ENCODE data around the gene BTBD1. TPM values are rescaled to one million over a fixed set of nuclear protein-coding genes. Genes with fewer than 3 reads are reported as not detected.
"Not testable (repeated sequence)": the region's sequence is repeated elsewhere in the genome, so short reads cannot be mapped to it uniquely, and the experiment has no call there.

The BTBD1 gene
- polyA plus RNA-seq, 2 of the 4 experiments (the other 2 are of a cell fraction), result 53.1 to 95.8 TPM

DNA sequence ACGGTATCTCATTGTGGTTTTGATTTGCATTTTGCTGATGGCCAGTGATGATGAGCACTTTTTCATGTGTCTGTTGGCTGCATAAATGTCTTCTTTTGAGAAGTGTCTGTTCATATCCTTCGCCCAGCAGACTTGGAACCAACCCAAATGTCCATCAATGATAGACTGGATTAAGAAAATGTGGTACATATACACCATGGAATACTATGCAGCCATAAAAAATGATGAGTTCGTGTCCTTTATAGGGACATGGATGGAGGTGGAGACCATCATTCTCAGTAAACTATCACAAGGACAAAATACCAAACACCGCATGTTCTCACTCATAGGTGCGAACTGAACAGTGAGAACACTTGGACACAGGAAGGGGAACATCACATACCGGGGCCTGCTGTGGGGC is 35.8 kb downstream of the BTBD1 start:
- H3K4me2 ChIP-seq; DNase-seq (ENCODE audit: low read depth in 1 of 2, low spot score in 1 of 2); H3K9me3 ChIP-seq; ATAC-seq; FAIRE-seq; H3K27ac ChIP-seq; H3K4me1 ChIP-seq; H3K4me3 ChIP-seq; POLR2A ChIA-PET; CTCF ChIA-PET: not testable (repeated sequence)
- 91% methylated on average over 6 of the region's 6 CpGs for WGBS (ENCODE audit: missing lambda C conversion rate)
- TF ChIP-seq KDM1A (IDR thresholded peaks at IDR 0.05; ENCODE audit: low read depth), result 0 out of 2 replicates have a peak, but pooled peaks have one; percentile 49

DNA sequence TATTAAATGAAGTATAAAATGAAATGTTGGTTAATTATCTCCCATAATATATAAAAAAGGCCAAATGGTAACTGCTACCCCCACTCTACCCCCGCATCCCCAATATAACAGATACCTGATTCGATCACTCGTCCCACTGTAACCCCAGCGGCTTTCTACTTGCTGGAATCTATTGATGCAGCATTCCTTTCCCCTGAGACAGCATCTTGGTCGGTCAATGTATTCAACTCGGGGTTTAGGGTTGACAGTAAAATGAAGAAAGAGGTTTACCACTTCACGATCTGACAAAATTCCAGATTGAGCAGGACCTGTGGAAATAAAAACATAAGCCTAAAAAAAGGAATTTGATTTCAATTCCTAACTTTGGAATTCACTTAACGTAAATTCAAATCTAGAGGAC is 37.0 kb downstream of the BTBD1 start:
- no peak for DNase-seq (ENCODE audit: low read depth in 1 of 2, low spot score in 1 of 2)

DNA sequence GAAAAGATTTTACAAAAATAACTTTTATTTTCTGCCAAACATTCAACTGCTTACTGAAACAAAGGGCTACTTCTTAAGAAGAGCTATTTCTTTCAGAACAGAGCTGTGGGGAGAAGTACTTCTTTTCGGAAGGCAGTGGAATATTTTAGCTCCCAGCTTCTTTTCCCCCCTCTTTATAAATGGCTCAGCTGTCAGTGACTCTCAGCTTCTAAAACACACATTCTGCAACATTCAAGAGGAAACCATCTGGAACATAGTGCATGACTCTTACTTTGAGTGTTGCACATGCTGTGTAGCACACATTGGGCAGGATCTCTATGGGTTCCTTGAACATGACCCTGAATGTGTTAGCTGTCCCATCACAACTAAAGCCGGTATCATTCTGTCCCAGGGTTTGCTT is 48.6 kb downstream of the BTBD1 start:
- H3K9me3 ChIP-seq, result no peaks in the 10 kb centered on the region
- TF ChIP-seq GATA3 (IDR thresholded peaks at IDR 0.05; ENCODE audit: borderline replicate concordance), result no peak
- TF ChIP-seq, protein P1, sequence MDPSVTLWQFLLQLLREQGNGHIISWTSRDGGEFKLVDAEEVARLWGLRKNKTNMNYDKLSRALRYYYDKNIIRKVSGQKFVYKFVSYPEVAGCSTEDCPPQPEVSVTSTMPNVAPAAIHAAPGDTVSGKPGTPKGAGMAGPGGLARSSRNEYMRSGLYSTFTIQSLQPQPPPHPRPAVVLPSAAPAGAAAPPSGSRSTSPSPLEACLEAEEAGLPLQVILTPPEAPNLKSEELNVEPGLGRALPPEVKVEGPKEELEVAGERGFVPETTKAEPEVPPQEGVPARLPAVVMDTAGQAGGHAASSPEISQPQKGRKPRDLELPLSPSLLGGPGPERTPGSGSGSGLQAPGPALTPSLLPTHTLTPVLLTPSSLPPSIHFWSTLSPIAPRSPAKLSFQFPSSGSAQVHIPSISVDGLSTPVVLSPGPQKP (IDR thresholded peaks at IDR 0.05; ENCODE audit: low read depth, low read length), result no peak
- no peak for TF ChIP-seq HOXA7 (CRISPR knock-in tag; IDR thresholded peaks at IDR 0.05)
- no peak for TF ChIP-seq HDAC2 (IDR thresholded peaks at IDR 0.05)
- no peak for TF ChIP-seq HOXB5 (CRISPR knock-in tag; IDR thresholded peaks at IDR 0.05)
- TF ChIP-seq MAZ (IDR thresholded peaks at IDR 0.05; ENCODE audit: borderline replicate concordance, low read depth, low read length), result no peak
- TF ChIP-seq POLR2AphosphoS2 (conservative IDR thresholded peaks at IDR 0.05; ENCODE audit: low read length), result no peak
- TF ChIP-seq RARB (CRISPR knock-in tag; IDR thresholded peaks at IDR 0.05), result no peak
- no peak for TF ChIP-seq EP300 (IDR thresholded peaks at IDR 0.05)
- TF ChIP-seq EHF (CRISPR knock-in tag; IDR thresholded peaks at IDR 0.05), result no peak
- TF ChIP-seq, protein P2, sequence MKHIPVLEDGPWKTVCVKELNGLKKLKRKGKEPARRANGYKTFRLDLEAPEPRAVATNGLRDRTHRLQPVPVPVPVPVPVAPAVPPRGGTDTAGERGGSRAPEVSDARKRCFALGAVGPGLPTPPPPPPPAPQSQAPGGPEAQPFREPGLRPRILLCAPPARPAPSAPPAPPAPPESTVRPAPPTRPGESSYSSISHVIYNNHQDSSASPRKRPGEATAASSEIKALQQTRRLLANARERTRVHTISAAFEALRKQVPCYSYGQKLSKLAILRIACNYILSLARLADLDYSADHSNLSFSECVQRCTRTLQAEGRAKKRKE (CRISPR knock-in tag; IDR thresholded peaks at IDR 0.05; ENCODE audit: low read depth), result no peak
- TF ChIP-seq CEBPB (IDR thresholded peaks at IDR 0.05), result no peak
- TF ChIP-seq, protein P3, sequence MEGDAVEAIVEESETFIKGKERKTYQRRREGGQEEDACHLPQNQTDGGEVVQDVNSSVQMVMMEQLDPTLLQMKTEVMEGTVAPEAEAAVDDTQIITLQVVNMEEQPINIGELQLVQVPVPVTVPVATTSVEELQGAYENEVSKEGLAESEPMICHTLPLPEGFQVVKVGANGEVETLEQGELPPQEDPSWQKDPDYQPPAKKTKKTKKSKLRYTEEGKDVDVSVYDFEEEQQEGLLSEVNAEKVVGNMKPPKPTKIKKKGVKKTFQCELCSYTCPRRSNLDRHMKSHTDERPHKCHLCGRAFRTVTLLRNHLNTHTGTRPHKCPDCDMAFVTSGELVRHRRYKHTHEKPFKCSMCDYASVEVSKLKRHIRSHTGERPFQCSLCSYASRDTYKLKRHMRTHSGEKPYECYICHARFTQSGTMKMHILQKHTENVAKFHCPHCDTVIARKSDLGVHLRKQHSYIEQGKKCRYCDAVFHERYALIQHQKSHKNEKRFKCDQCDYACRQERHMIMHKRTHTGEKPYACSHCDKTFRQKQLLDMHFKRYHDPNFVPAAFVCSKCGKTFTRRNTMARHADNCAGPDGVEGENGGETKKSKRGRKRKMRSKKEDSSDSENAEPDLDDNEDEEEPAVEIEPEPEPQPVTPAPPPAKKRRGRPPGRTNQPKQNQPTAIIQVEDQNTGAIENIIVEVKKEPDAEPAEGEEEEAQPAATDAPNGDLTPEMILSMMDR (IDR thresholded peaks at IDR 0.05), result no peak
- TF ChIP-seq FOXS1 (CRISPR knock-in tag; IDR thresholded peaks at IDR 0.05), result no peak
- no peak for TF ChIP-seq NFE2L2 (conservative IDR thresholded peaks at IDR 0.05; ENCODE audit: low read length)
- H3K27ac ChIP-seq, result no peak overlapping the region
- ChIA-PET POLR2A (no interaction called here), CTCF (interaction anchor here (1.6 to 8.3 kb wide), 2 partner anchors 7 to 18 kb away, joined by 3 to 60 read pairs; partner anchors contain the start of gene C15orf40)
- H3K4me1 ChIP-seq, result no peaks in the 10 kb centered on the region
- no peak for ATAC-seq
- WGBS (ENCODE audit: missing lambda C conversion rate), result 94% methylated on average over 2 of the region's 2 CpGs
- FAIRE-seq, result peak; percentile 59
- no peak overlapping the region for H3K4me2 ChIP-seq
- no peak for DNase-seq (ENCODE audit: low read depth in 1 of 2, low spot score in 1 of 2)
- no peak overlapping the region for H3K4me3 ChIP-seq

More for the DNA sequence above, 37.0 kb downstream of the BTBD1 start:
- ATAC-seq (no peak), FAIRE-seq (no peak)
- Histone ChIP-seq H3K4me2 (no peak overlapping the region), H3K4me3 (no peak overlapping the region), H3K27ac (no peak overlapping the region), H3K9me3 (no peaks in the 10 kb centered on the region), H3K4me1 (no peaks in the 10 kb centered on the region)
- TF ChIP-seq ESRRA (IDR thresholded peaks at IDR 0.05; ENCODE audit: borderline replicate concordance, low read length), result no peak
- TF ChIP-seq NFE2L2 (conservative IDR thresholded peaks at IDR 0.05; ENCODE audit: low read length), result no peak
- TF ChIP-seq SREBF2 (IDR thresholded peaks at IDR 0.05), result no peak
- no peak for TF ChIP-seq CEBPB (IDR thresholded peaks at IDR 0.05)
- TF ChIP-seq CBX2 (IDR thresholded peaks at IDR 0.05; ENCODE audit: borderline replicate concordance, low read depth), result no peak
- no peak for TF ChIP-seq SMC3 (IDR thresholded peaks at IDR 0.05)
- TF ChIP-seq CHD2 (IDR thresholded peaks at IDR 0.05; ENCODE audit: low read length, partially characterized antibody), result no peak
- no peak for TF ChIP-seq BHLHE40 (IDR thresholded peaks at IDR 0.05; ENCODE audit: low read depth, low read length)
- TF ChIP-seq FOXS1 (CRISPR knock-in tag; IDR thresholded peaks at IDR 0.05), result no peak
- TF ChIP-seq POLR2AphosphoS2 (conservative IDR thresholded peaks at IDR 0.05; ENCODE audit: low read length), result no peak
- TF ChIP-seq ZSCAN20 (CRISPR knock-in tag; IDR thresholded peaks at IDR 0.05), result no peak
- no peak for TF ChIP-seq CBX8 (IDR thresholded peaks at IDR 0.05)
- no peak for TF ChIP-seq RCOR1 (IDR thresholded peaks at IDR 0.05; ENCODE audit: low read depth, low read length)
- TF ChIP-seq RAD21 (conservative IDR thresholded peaks at IDR 0.05 in 1 of 2, IDR thresholded peaks at IDR 0.05 in 1 of 2), result no peak
- TF ChIP-seq, protein P2 (CRISPR knock-in tag; IDR thresholded peaks at IDR 0.05; ENCODE audit: low read depth), result no peak
- 85% methylated on average over 8 of the region's 8 CpGs for WGBS (ENCODE audit: missing lambda C conversion rate)
- CTCF ChIA-PET, result no interaction called here
- POLR2A ChIA-PET, result no interaction called here

All from A549 (cell line).